Ishikawa (cell line): ENCODE data around the gene MED16.
A peak's percentile ranks its signal among the peaks of the same experiment; 100 is the strongest.

Experiments
- CEBPB ChIP-seq: IDR thresholded peaks from 2 replicates; pipeline ENCODE4 v1.6.1; 2012
- CREB1 ChIP-seq: IDR thresholded peaks from 2 replicates; pipeline ENCODE4 v1.6.1; 2012; ENCODE audit warnings: low read depth
- EGR1 ChIP-seq: IDR thresholded peaks from 2 replicates; pipeline ENCODE4 v1.6.1; 2012
- EP300 ChIP-seq: IDR thresholded peaks from 2 replicates; pipeline ENCODE4 v1.6.1; 2012; ENCODE audit warnings: borderline replicate concordance
- FOXM1 ChIP-seq: IDR thresholded peaks from 2 replicates; pipeline ENCODE4 v1.6.1; 2012; ENCODE audit warnings: low read depth, borderline replicate concordance
- MAX ChIP-seq: IDR thresholded peaks from 2 replicates; pipeline ENCODE4 v1.6.1; 2012
- NFIC ChIP-seq: IDR thresholded peaks from 2 replicates; pipeline ENCODE4 v1.6.1; 2012
- RAD21 ChIP-seq: IDR thresholded peaks from 2 replicates; pipeline ENCODE4 v1.6.1; 2012; ENCODE audit warnings: low read depth
- TAF1 ChIP-seq: IDR thresholded peaks from 2 replicates; pipeline ENCODE4 v1.6.1; 2012; ENCODE audit warnings: low read depth, mild to moderate bottlenecking
- TCF12 ChIP-seq: IDR thresholded peaks from 2 replicates; pipeline ENCODE4 v1.6.1; 2012; ENCODE audit warnings: low read depth
- TEAD4 ChIP-seq: IDR thresholded peaks from 2 replicates; pipeline ENCODE4 v1.6.1; 2012
- USF1 ChIP-seq: IDR thresholded peaks from 2 replicates; pipeline ENCODE4 v1.6.1; 2012
- YY1 ChIP-seq: IDR thresholded peaks from 2 replicates; pipeline ENCODE4 v1.6.1; 2012; ENCODE audit warnings: low read depth
- ZBTB7A ChIP-seq: IDR thresholded peaks from 2 replicates; pipeline ENCODE4 v1.6.1; 2012; ENCODE audit warnings: low read depth
- TF ChIP-seq, protein P1 (sequence below): IDR thresholded peaks from 2 replicates; pipeline ENCODE4 v1.6.1; 2012; ENCODE audit warnings: low read depth, mild to moderate bottlenecking

Gene MED16

DNA sequence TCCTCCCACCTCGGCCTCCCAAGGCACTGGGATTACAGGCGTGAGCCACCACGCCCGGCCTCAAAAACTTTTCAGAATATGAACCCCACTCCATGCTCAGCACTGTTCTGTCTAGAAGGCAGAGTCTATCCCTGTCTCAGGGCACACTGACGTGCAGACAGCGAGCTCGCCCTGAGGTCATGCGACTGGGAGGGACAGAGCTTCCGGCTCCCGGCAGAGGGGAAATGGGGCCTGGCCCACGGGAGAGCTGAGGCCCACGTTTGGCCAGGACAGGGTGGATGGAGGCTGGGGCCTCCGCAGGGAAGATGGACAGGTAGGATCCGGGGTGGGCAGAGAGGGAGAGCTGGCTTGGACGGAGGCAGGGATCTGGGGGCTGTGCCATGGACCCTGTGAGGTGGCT, 68.1 kb downstream of the MED16 start:
- TF ChIP-seq FOXM1 = no peak
- no peak for TF ChIP-seq YY1
- TF ChIP-seq CREB1 = no peak
- TF ChIP-seq TAF1 = no peak
- TF ChIP-seq, protein P1, sequence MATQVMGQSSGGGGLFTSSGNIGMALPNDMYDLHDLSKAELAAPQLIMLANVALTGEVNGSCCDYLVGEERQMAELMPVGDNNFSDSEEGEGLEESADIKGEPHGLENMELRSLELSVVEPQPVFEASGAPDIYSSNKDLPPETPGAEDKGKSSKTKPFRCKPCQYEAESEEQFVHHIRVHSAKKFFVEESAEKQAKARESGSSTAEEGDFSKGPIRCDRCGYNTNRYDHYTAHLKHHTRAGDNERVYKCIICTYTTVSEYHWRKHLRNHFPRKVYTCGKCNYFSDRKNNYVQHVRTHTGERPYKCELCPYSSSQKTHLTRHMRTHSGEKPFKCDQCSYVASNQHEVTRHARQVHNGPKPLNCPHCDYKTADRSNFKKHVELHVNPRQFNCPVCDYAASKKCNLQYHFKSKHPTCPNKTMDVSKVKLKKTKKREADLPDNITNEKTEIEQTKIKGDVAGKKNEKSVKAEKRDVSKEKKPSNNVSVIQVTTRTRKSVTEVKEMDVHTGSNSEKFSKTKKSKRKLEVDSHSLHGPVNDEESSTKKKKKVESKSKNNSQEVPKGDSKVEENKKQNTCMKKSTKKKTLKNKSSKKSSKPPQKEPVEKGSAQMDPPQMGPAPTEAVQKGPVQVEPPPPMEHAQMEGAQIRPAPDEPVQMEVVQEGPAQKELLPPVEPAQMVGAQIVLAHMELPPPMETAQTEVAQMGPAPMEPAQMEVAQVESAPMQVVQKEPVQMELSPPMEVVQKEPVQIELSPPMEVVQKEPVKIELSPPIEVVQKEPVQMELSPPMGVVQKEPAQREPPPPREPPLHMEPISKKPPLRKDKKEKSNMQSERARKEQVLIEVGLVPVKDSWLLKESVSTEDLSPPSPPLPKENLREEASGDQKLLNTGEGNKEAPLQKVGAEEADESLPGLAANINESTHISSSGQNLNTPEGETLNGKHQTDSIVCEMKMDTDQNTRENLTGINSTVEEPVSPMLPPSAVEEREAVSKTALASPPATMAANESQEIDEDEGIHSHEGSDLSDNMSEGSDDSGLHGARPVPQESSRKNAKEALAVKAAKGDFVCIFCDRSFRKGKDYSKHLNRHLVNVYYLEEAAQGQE = no peak
- no peak for TF ChIP-seq ZBTB7A
- TF ChIP-seq CEBPB = no peak
- no peak for TF ChIP-seq TCF12
- no peak for TF ChIP-seq NFIC
- no peak for TF ChIP-seq MAX
- no peak for TF ChIP-seq TEAD4
- TF ChIP-seq EP300 = no peak
- no peak for TF ChIP-seq RAD21
- TF ChIP-seq USF1 = no peak
- no peak for TF ChIP-seq EGR1

DNA sequence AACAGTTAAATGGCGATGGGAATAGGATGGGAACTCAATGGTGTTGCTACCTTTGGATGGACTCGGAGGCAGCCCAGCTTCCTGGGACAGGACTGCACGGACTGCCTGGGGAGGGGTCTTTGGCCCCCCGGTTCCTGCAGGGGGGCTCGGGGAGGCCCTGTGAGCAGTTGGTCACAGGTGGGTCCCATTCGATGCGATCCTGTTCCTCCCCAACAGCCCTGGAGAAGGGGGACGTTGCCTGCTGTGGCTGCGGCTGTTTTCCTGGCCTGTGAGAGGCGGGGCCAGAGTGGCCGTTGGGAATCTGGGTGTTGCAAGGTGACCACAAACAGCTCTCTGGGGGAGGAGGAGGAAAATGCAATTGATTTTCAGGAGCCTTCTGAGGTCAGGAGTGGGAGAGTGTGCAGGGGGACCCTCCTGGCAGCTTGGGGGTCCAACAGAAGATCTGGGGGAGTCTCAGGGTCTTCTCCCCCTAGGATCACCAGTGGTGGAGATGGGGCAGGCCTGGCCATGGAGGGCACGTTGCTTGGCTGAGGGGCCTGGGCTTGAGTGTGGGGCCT, 69.3 kb downstream of the MED16 start:
- TF ChIP-seq ZBTB7A = peak; percentile 78
- no peak for TF ChIP-seq EP300

- TF ChIP-seq ZBTB7A (peak; percentile 83; the same call in 1 of the 2 replicates), TCF12 (no peak)
These were observed 71.0 kb downstream of the MED16 start, which contains the start of gene PLPPR3 for GRCh38 chr19:821825-822503. Gene PLPPR3 (minus strand): TSS chr19:821955. CDS start chr19:821559, 396 bp downstream.

DNA sequence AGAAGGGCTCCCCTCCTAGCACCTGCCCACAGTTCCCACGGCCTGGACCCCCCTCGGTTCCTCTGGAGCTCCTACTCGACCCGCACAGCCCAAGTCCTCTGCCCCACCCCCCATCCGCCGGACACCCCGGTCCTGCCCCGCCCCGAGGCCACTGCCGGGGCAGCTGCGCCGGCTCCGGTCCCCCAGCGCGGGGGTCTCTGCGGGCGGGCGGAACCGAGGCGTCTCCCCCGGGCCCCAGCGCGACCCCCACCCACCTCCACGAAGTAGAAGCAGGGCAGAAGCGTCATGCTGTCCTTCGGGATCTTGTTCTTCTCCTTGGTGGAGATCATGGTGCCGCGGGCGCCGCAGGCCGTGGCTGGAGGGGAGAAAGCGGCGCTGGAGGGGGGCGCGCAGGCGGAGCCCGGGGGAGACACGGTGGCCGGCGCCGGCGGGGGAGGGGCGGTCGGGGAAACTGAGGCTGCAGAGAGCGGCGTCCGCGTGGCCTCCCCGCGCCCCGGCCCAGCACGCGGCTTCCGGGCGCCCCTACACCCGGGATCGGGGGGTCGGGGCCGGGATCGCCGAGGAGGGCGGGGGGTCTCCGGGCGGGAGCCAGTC, 71.7 kb downstream of the MED16 start:
- TF ChIP-seq USF1 (no peak), EP300 (no peak), ZBTB7A (0 out of 2 replicates have a peak, but pooled peaks have one; percentile 17), TAF1 (no peak), CREB1 (no peak), EGR1 (no peak), TCF12 (no peak), NFIC (no peak), RAD21 (no peak)
